K562 (cell line): ENCODE measurements around the gene KRT5. TPM values are rescaled to one million over a fixed set of nuclear protein-coding genes. Genes with fewer than 3 reads are reported as not detected.

Experiments used
- ATAC-seq: fragments of 200-7000 bp; cut with Tn5 transposase; 3 replicates; pipeline ENCODE4 v1.9.1; 2020; ENCODE audit warnings: moderate library complexity
- BruUV-seq: library from RNA; stranded (reverse); fragments of 400-500 nt; replicated peaks from 2 replicates; lab custom pipeline; 2021; lab: Mats Ljungman, UMichigan
- CTCF ChIA-PET: fragments of 300-600 bp; formaldehyde crosslinking; extraction: SDS; loops from one replicate; lab custom pipeline; 2021; ENCODE audit warnings: low intra/inter-chr PET ratio; lab: Yijun Ruan, JAX
- POLR2A ChIA-PET: fragments of 300-600, 350-650 bp; sonication (Branson Sonifier 250); formaldehyde crosslinking; extraction: SDS; loops from one replicate; lab custom pipeline; 2021; ENCODE audit warnings: antibody characterized with exemption, inconsistent platforms; lab: Yijun Ruan, JAX
- DNase-seq, 4 experiments: peaks; one replicate each; pipeline versions ENCODE4 v3.0.0 to v3.0.0-alpha.2; 2011 to 2018; ENCODE audit warnings: low spot score in 3 of 4, mixed read lengths in 3 of 4; ENCODE audit errors: extremely low read depth in 1 of 4
- FAIRE-seq: peaks from 2 replicates; lab custom pipeline; 2011; peaks lifted over from hg19 to GRCh38; lab: Jason Lieb, UNC
- H2AFZ ChIP-seq: 2 replicates; pipeline ENCODE4 v1.6.0; 2011; ENCODE audit warnings: low read depth, low read length, control low read depth, inconsistent platforms
- H3K27ac ChIP-seq: fragments of 200-600 bp; 3 replicates; pipeline ENCODE4 v1.8.0; 2011; ENCODE audit warnings: low read depth, mild to moderate bottlenecking, control low read depth, inconsistent platforms, low read length, moderate library complexity, mixed read lengths; ENCODE audit errors: extremely low read depth
- H3K27me3 ChIP-seq, 2 experiments: fragments of 300-600 bp in 1 of 2; 2 replicates in 1 of 2; 3 replicates in 1 of 2; pipeline versions ENCODE4 v1.6.0 to v1.8.0; 2011; ENCODE audit warnings: inconsistent platforms in 2 of 2, low read length in 2 of 2, mild to moderate bottlenecking in 1 of 2, mixed read lengths in 1 of 2, moderate library complexity in 1 of 2; ENCODE audit not compliant: control insufficient read depth in 2 of 2, insufficient read depth in 2 of 2
- H3K36me3 ChIP-seq: fragments of 300-600 bp; 3 replicates; pipeline ENCODE4 v1.8.0; 2011; ENCODE audit warnings: mild to moderate bottlenecking, low read length, inconsistent platforms; ENCODE audit not compliant: control insufficient read depth, insufficient read depth
- H3K4me1 ChIP-seq, 2 experiments: fragments of 200-600 bp in 1 of 2; replicated peaks in 1 of 2; 2 replicates in 1 of 2; 3 replicates in 1 of 2; pipeline versions ENCODE4 v1.5.1 to v1.8.0; 2011; ENCODE audit warnings: inconsistent platforms in 2 of 2, low read length in 2 of 2, mild to moderate bottlenecking in 1 of 2, mixed read lengths in 1 of 2, moderate library complexity in 1 of 2; ENCODE audit not compliant: control insufficient read depth in 2 of 2, insufficient read depth in 2 of 2
- H3K4me2 ChIP-seq: 2 replicates; pipeline ENCODE4 v1.6.1; 2011; ENCODE audit warnings: low read length, control low read depth, inconsistent platforms, mixed read lengths; ENCODE audit not compliant: insufficient read depth
- H3K4me3 ChIP-seq: fragments of 200-600 bp; sonication (generic), shearing (Covaris generic); 2 replicates; pipeline ENCODE4 v1.5.1; 2016; ENCODE audit warnings: control low read depth, inconsistent platforms
- H3K79me2 ChIP-seq: fragments of 200-600 bp; 3 replicates; pipeline ENCODE4 v1.8.0; 2011; ENCODE audit warnings: low read length, inconsistent platforms; ENCODE audit not compliant: control insufficient read depth, insufficient read depth
- H3K9ac ChIP-seq, 2 experiments: 2 replicates each; pipeline versions ENCODE4 v1.6.0 to v1.6.1; 2011; ENCODE audit warnings: low read depth in 2 of 2, low read length in 2 of 2, control low read depth in 1 of 2, inconsistent platforms in 1 of 2, mild to moderate bottlenecking in 1 of 2, mixed read lengths in 1 of 2; ENCODE audit not compliant: insufficient read depth in 1 of 2
- H3K9me1 ChIP-seq: one replicate; pipeline ENCODE4 v1.6.0; 2011; ENCODE audit warnings: inconsistent platforms, mild to moderate bottlenecking, low read length, moderate library complexity; ENCODE audit not compliant: control insufficient read depth, insufficient read depth
- H3K9me3 ChIP-seq: replicated peaks from 2 replicates; pipeline ENCODE4 v1.5.1; 2011; ENCODE audit warnings: low read depth, low read length, inconsistent platforms; ENCODE audit not compliant: control insufficient read depth, insufficient read depth
- H4K20me1 ChIP-seq: replicated peaks from 2 replicates; pipeline ENCODE4 v1.6.1; 2011; ENCODE audit warnings: low read length, inconsistent platforms, mixed read lengths; ENCODE audit not compliant: control insufficient read depth, insufficient read depth
- CEBPB ChIP-seq: fragments of 450-650 bp; IDR thresholded peaks from 2 replicates; pipeline ENCODE4 v1.6.1; 2016; ENCODE audit warnings: missing genetic modification characterization, missing compliant biosample characterization
- KHSRP ChIP-seq: fragments of 450-650 bp; IDR thresholded peaks from 2 replicates; pipeline ENCODE4 v1.6.1; 2017
- MTA3 ChIP-seq: fragments of 450-650 bp; formaldehyde crosslinking; IDR thresholded peaks from 2 replicates; pipeline ENCODE4 v1.6.1; 2017; ENCODE audit warnings: mild to moderate bottlenecking, borderline replicate concordance
- NFIC ChIP-seq: fragments of 450-650 bp; IDR thresholded peaks from 2 replicates; pipeline ENCODE4 v1.6.1; 2017; ENCODE audit warnings: mild to moderate bottlenecking, inconsistent platforms
- ZNF217 ChIP-seq: sonication (generic); formaldehyde crosslinking; IDR thresholded peaks from 2 replicates; pipeline ENCODE4 v1.8.0; 2022; ENCODE audit warnings: mild to moderate bottlenecking, missing genetic modification reagents
- WGBS: fragments of 100-300 bp; shearing (Covaris generic); methylation state at CpG from one replicate; pipeline ENCODE4 v1.1.6; 2016; ENCODE audit warnings: low coverage, mixed read lengths; ENCODE audit not compliant: insufficient coverage; ENCODE audit errors: missing lambda C conversion rate; 5-methylcytosine and 5-hydroxymethylcytosine counted together
- in situ Hi-C: fragments of 300-500 bp; cut with MboI; formaldehyde crosslinking; loops from 4 replicates; pipeline ENCODE4 v1.15.0; 2018; ENCODE audit warnings: inconsistent platforms, mixed read lengths
- intact Hi-C: fragments of 100-400 bp; cut with micrococcal nuclease; formaldehyde crosslinking; loops from 2 replicates; pipeline ENCODE4 v1.14.2; 2022
- polyA plus RNA-seq, 8 experiments: library from polyadenylated mRNA; depleted of rRNA in 4 of 8; stranded (reverse) in 5 of 8; unstranded in 3 of 8; fragments of >200 nt; fragmentation: Nextera tagmentation in 2 of 8; fragmentation: Illumina TruSeq in 1 of 8; extraction: Ambion mirVana in 2 of 8; extraction: Trizol in 1 of 8; gene quantifications; 2 replicates each; pipeline versions ENCODE4 v1.2.1 to v1.2.3, GENCODE V29; 2011 to 2014; ENCODE audit warnings: inconsistent platforms in 1 of 8, missing spikeins in 1 of 8
- total RNA-seq, 7 experiments: library from RNA; depleted of rRNA in 6 of 7; stranded (reverse); fragments of >200 nt in 6 of 7; fragmentation: Illumina TruSeq in 2 of 7; extraction: Trizol in 2 of 7; gene quantifications; 2 replicates each; pipeline versions ENCODE4 v1.2.1 to v1.2.3, GENCODE V29; 2011 to 2021; ENCODE audit warnings: low replicate concordance in 1 of 7

Gene KRT5
- total and polyA plus RNA-seq, 9 of the 15 experiments (the other 6 are each of a cell fraction or from before 2014, with no cell fraction given): 0.32 TPM; not detected in 8

GRCh38 chr12:52495389-52495788 is 24.8 kb downstream of the KRT5 start:
- WGBS: 0% methylated on average over 3 of the region's 3 CpGs

GRCh38 chr12:52494518-52494917 is 25.7 kb downstream of the KRT5 start:
- no peak for DNase-seq
- H3K79me2 ChIP-seq: no peaks in the 10 kb centered on the region
- H2AFZ ChIP-seq: no peak overlapping the region
- H3K36me3 ChIP-seq: no peaks in the 10 kb centered on the region
- 0% methylated on average over 4 of the region's 4 CpGs for WGBS
- no peaks in the 10 kb centered on the region for H3K9me1 ChIP-seq
- TF ChIP-seq CEBPB (tag) (peak; percentile 59; the same call in 1 of the 2 replicates), KHSRP (no peak), MTA3 (no peak)
- H3K4me3 ChIP-seq: no peak overlapping the region
- in situ Hi-C loops (no loop called here), intact Hi-C loops (no loop called here)
- no peak overlapping the region for H3K9ac ChIP-seq
- no peak overlapping the region for H3K27ac ChIP-seq
- ATAC-seq: no peak
- no TSS peak for BruUV-seq
- no peaks in the 10 kb centered on the region for H3K9me3 ChIP-seq
- no peaks in the 10 kb centered on the region for H3K4me1 ChIP-seq
- H4K20me1 ChIP-seq: no peaks in the 10 kb centered on the region; the same call in 1 of the 2 replicates
- ChIA-PET POLR2A (interaction anchor here (1.1 kb wide), 1 partner anchor 217 kb away, joined by 5 read pairs; no protein-coding TSS in a partner anchor), CTCF (no interaction called here)
- no peak for FAIRE-seq
- H3K4me2 ChIP-seq: no peak overlapping the region
- peaks cover 12 to 27% of the 10 kb centered on the region in 2 experiments for H3K27me3 ChIP-seq

More at GRCh38 chr12:52495389-52495788, 24.8 kb downstream of the KRT5 start:
- Histone ChIP-seq H3K79me2 (no peaks in the 10 kb centered on the region), H2AFZ (no peak overlapping the region), H3K36me3 (no peaks in the 10 kb centered on the region), H3K4me1 (no peaks in the 10 kb centered on the region), H3K4me2 (no peak overlapping the region), H3K9ac (no peak overlapping the region), H3K27ac (no peak overlapping the region), H3K9me3 (no peaks in the 10 kb centered on the region), H3K4me3 (no peak overlapping the region), H3K27me3 (peaks cover 12 to 22% of the 10 kb centered on the region in 2 experiments), H3K9me1 (no peaks in the 10 kb centered on the region), H4K20me1 (no peaks in the 10 kb centered on the region; the same call in 1 of the 2 replicates)
- POLR2A ChIA-PET: no interaction called here
- BruUV-seq: no TSS peak
- CTCF ChIA-PET: no interaction called here
- ATAC-seq: peak; percentile 58; the same call in 2 of the 3 replicates
- peak in 2 of 4 experiments; percentile 18 to 20 for DNase-seq
- in situ Hi-C loops (no loop called here), intact Hi-C loops (no loop called here)
- 0 out of 2 replicates have a peak, but pooled peaks have one; percentile 11 for TF ChIP-seq NFIC
- TF ChIP-seq ZNF217 (CRISPR knock-in tag): no peak
- FAIRE-seq: peak; percentile 6
